HCT116 (cell line): ENCODE results near the gene GARIN1A. TPM values are rescaled to one million over a fixed set of nuclear protein-coding genes. Genes with fewer than 3 reads are reported as not detected.

Source experiments
- ATAC-seq: fragments of 200-7000 bp; cut with Tn5 transposase; 2 replicates; pipeline ENCODE4 v1.9.1; 2020; ENCODE audit warnings: mild to moderate bottlenecking, moderate library complexity
- BruUV-seq: library from RNA; stranded (reverse); fragments of 400-500 nt; replicated peaks from 2 replicates; lab custom pipeline; 2021; lab: Mats Ljungman, UMichigan
- CTCF ChIA-PET: fragments of 300-600 bp; sonication (Branson Sonifier 250); formaldehyde crosslinking; loops from one replicate; lab custom pipeline; 2021; ENCODE audit warnings: antibody characterized with exemption; lab: Charles Lee
- POLR2A ChIA-PET: fragments of 300-600, 350-600 bp; sonication (Branson Sonifier 250); formaldehyde crosslinking; loops from one replicate; lab custom pipeline; 2021; ENCODE audit warnings: antibody characterized with exemption; lab: Charles Lee
- RAD21 ChIA-PET, 2 experiments: fragments of 300-600 bp; sonication (Branson Sonifier 250); formaldehyde crosslinking; loops; one replicate each; lab custom pipeline; 2023; ENCODE audit warnings: low total read pairs in 2 of 2; ENCODE audit not compliant: uncharacterized antibody in 2 of 2, unreplicated experiment in 2 of 2, low non-redundant PET in 1 of 2; lab: Charles Lee
- DNase-seq: peaks from one replicate; pipeline ENCODE4 v3.0.0-alpha.2; 2010; ENCODE audit warnings: low read depth, low spot score
- H2AFZ ChIP-seq: fragments of 200-600 bp; shearing (Covaris generic), sonication (generic); 2 replicates; pipeline ENCODE4 v1.6.1; 2017; ENCODE audit warnings: low read depth, mixed run types, mixed read lengths, antibody characterized with exemption, low read length; ENCODE audit not compliant: poor library complexity, severe bottlenecking
- H3K27ac ChIP-seq: 2 replicates; pipeline ENCODE4 v1.5.1; 2012; ENCODE audit warnings: low read depth, low read length
- H3K27me3 ChIP-seq: fragments of 200-600 bp; sonication (generic); 2 replicates; pipeline ENCODE4 v1.6.1; 2016; ENCODE audit warnings: mixed run types, low read length, mixed read lengths; ENCODE audit not compliant: insufficient read depth
- H3K36me3 ChIP-seq, 2 experiments: fragments of 200-500 bp in 1 of 2; fragments of 200-600 bp in 1 of 2; sonication (Bioruptor generic) in 1 of 2; sonication (generic) in 1 of 2; 2 replicates each; pipeline versions ENCODE4 v1.5.1 to v1.6.1; 2014 to 2016; ENCODE audit warnings: low read length in 2 of 2, inconsistent platforms in 1 of 2, mixed read lengths in 1 of 2, mixed run types in 1 of 2; ENCODE audit not compliant: insufficient read depth in 2 of 2, control insufficient read depth in 1 of 2
- H3K4me1 ChIP-seq, 2 experiments: fragments of 200-600 bp in 1 of 2; sonication (generic) in 1 of 2; 2 replicates each; pipeline versions ENCODE4 v1.5.1 to v1.6.1; 2012 to 2017; ENCODE audit warnings: low read length in 2 of 2, inconsistent platforms in 1 of 2, mild to moderate bottlenecking in 1 of 2, mixed read lengths in 1 of 2, mixed run types in 1 of 2, moderate library complexity in 1 of 2; ENCODE audit not compliant: insufficient read depth in 2 of 2, control insufficient read depth in 1 of 2
- H3K4me2 ChIP-seq: fragments of 200-600 bp; sonication (generic); 2 replicates; pipeline ENCODE4 v1.6.1; 2017; ENCODE audit warnings: mixed run types, low read length, mixed read lengths
- H3K4me3 ChIP-seq, 2 experiments: fragments of 200-600 bp in 1 of 2; sonication (generic) in 1 of 2; replicated peaks in 1 of 2; 2 replicates each; pipeline ENCODE4 v1.5.1; 2011 to 2016; ENCODE audit warnings: low read length in 2 of 2, control low read depth in 1 of 2, low read depth in 1 of 2, mild to moderate bottlenecking in 1 of 2, mixed read lengths in 1 of 2, mixed run types in 1 of 2
- H3K79me2 ChIP-seq: fragments of 200-600 bp; sonication (generic); 2 replicates; pipeline ENCODE4 v1.6.1; 2017; ENCODE audit warnings: mild to moderate bottlenecking, mixed run types, low read length, moderate library complexity, mixed read lengths; ENCODE audit not compliant: insufficient read depth
- H3K9ac ChIP-seq: fragments of 200-600 bp; sonication (generic); 2 replicates; pipeline ENCODE4 v1.6.1; 2016; ENCODE audit warnings: low read length, mixed read lengths
- H3K9me2 ChIP-seq: fragments of 200-600 bp; sonication (generic), shearing (Covaris generic); 2 replicates; pipeline ENCODE4 v1.6.1; 2017; ENCODE audit warnings: mixed run types, mild to moderate bottlenecking, moderate library complexity; ENCODE audit not compliant: insufficient read depth
- H3K9me3 ChIP-seq, 2 experiments: fragments of 200-500 bp in 1 of 2; fragments of 200-600 bp in 1 of 2; sonication (Bioruptor generic) in 1 of 2; sonication (generic) in 1 of 2; 2 replicates each; pipeline ENCODE4 v1.6.1; 2014 to 2017; ENCODE audit warnings: low read length in 2 of 2, mixed read lengths in 2 of 2, inconsistent platforms in 1 of 2, low read depth in 1 of 2, mild to moderate bottlenecking in 1 of 2, mixed run types in 1 of 2, moderate library complexity in 1 of 2; ENCODE audit not compliant: control insufficient read depth in 1 of 2, insufficient read depth in 1 of 2
- H4K20me1 ChIP-seq: fragments of 200-600 bp; sonication (generic), shearing (Covaris generic); 2 replicates; pipeline ENCODE4 v1.6.1; 2017; ENCODE audit warnings: mixed run types, mild to moderate bottlenecking, moderate library complexity; ENCODE audit not compliant: insufficient read depth
- EGR1 ChIP-seq: IDR thresholded peaks from 2 replicates; pipeline ENCODE4 v1.6.1; 2012; ENCODE audit warnings: low read depth
- EZH2phosphoT487 ChIP-seq: fragments of 200-600 bp; IDR thresholded peaks from 2 replicates; pipeline ENCODE4 v1.6.1; 2018; ENCODE audit warnings: antibody characterized with exemption, borderline replicate concordance
- POLR2AphosphoS5 ChIP-seq: IDR thresholded peaks from 2 replicates; pipeline ENCODE4 v1.6.1; 2011; ENCODE audit warnings: mild to moderate bottlenecking, low read depth, low read length, moderate library complexity
- RAD21 ChIP-seq: IDR thresholded peaks from 2 replicates; pipeline ENCODE4 v1.6.1; 2012; ENCODE audit warnings: low read depth, mild to moderate bottlenecking
- SIN3A ChIP-seq: IDR thresholded peaks from 2 replicates; pipeline ENCODE4 v1.6.1; 2012; ENCODE audit warnings: low read depth
- SP1 ChIP-seq: IDR thresholded peaks from 2 replicates; pipeline ENCODE4 v1.6.1; 2012; ENCODE audit warnings: low read depth
- SRF ChIP-seq: IDR thresholded peaks from 2 replicates; pipeline ENCODE4 v1.6.1; 2012; ENCODE audit warnings: low read depth
- TCF7L2 ChIP-seq: IDR thresholded peaks from 2 replicates; pipeline ENCODE4 v1.7.0; 2011; ENCODE audit warnings: borderline replicate concordance, inconsistent platforms; ENCODE audit not compliant: insufficient read depth, insufficient read length; ENCODE audit errors: extremely low read depth
- YY1 ChIP-seq: IDR thresholded peaks from 2 replicates; pipeline ENCODE4 v1.6.1; 2011; ENCODE audit warnings: low read length, low read depth, moderate library complexity, mild to moderate bottlenecking; ENCODE audit not compliant: insufficient replicate concordance; ENCODE audit errors: extremely low read depth
- ZBTB33 ChIP-seq: IDR thresholded peaks from 2 replicates; pipeline ENCODE4 v1.6.1; 2011; ENCODE audit warnings: mild to moderate bottlenecking, low read length, moderate library complexity; ENCODE audit not compliant: insufficient replicate concordance; ENCODE audit errors: extremely low read depth
- ZNF274 ChIP-seq: fragments of 200-500 bp; sonication (Bioruptor generic); IDR thresholded peaks from 2 replicates; pipeline ENCODE4 v1.6.1; 2014; ENCODE audit warnings: mild to moderate bottlenecking, low read depth, low read length, inconsistent platforms
- intact Hi-C: fragments of 100-400 bp; cut with micrococcal nuclease; formaldehyde crosslinking; loops from 2 replicates; pipeline ENCODE4 v1.10.0; 2022
- total RNA-seq: library from RNA; stranded (reverse); gene quantifications from one replicate; pipeline ENCODE4 v1.2.1, GENCODE V29; 2021; ENCODE audit not compliant: unreplicated experiment
- TF ChIP-seq, protein P1 (sequence below): IDR thresholded peaks from 2 replicates; pipeline ENCODE4 v1.6.1; 2012; ENCODE audit warnings: low read depth
- TF ChIP-seq, protein P2 (sequence below), 3 experiments: fragments of 200-600 bp in 1 of 3; sonication (generic) in 1 of 3; IDR thresholded peaks in 2 of 3; conservative IDR thresholded peaks in 1 of 3; 2 replicates each; pipeline ENCODE4 v1.5.1; 2012 to 2017; ENCODE audit warnings: low read depth in 2 of 3, low read length in 2 of 3, antibody characterized with exemption in 1 of 3, borderline replicate concordance in 1 of 3, control low read depth in 1 of 3, mild to moderate bottlenecking in 1 of 3, mixed read lengths in 1 of 3, mixed run types in 1 of 3, moderate library complexity in 1 of 3; ENCODE audit not compliant: insufficient read depth in 1 of 3
- TF ChIP-seq, protein P3 (sequence below): IDR thresholded peaks from 2 replicates; pipeline ENCODE4 v1.6.1; 2012
- TF ChIP-seq, protein P4 (sequence below): IDR thresholded peaks from 2 replicates; pipeline ENCODE4 v1.6.1; 2012

The GARIN1A gene
- total RNA-seq, 1 experiment from 2014 or later = 0.49 TPM

GRCh38 chr7:128676665-128677064 lies 4.6 kb downstream of the GARIN1A start:
- Histone ChIP-seq H3K36me3 (no peaks in the 10 kb centered on the region), H4K20me1 (no peaks in the 10 kb centered on the region), H3K4me2 (no peak overlapping the region), H3K4me3 (no peak overlapping the region), H2AFZ (no peak overlapping the region), H3K27ac (no peak overlapping the region), H3K4me1 (peaks cover 0 to 2% of the 10 kb centered on the region in 2 experiments; a peak in 1 of 4 replicates), H3K9ac (no peak overlapping the region), H3K79me2 (no peaks in the 10 kb centered on the region), H3K27me3 (no peaks in the 10 kb centered on the region; the same call in 1 of the 2 replicates), H3K9me3 (no peaks in the 10 kb centered on the region), H3K9me2 (no peaks in the 10 kb centered on the region)
- DNase-seq = no peak
- no peak for ATAC-seq
- POLR2A ChIA-PET = no interaction called here
- CTCF ChIA-PET = no interaction called here
- BruUV-seq = no TSS peak
- RAD21 ChIA-PET = no interaction called here
- TF ChIP-seq SRF (no peak), ZBTB33 (no peak), EZH2phosphoT487 (no peak), TCF7L2 (no peak), SP1 (no peak), SIN3A (no peak), POLR2AphosphoS5 (no peak), EGR1 (no peak), YY1 (no peak), ZNF274 (no peak), RAD21 (no peak)
- TF ChIP-seq, protein P1, sequence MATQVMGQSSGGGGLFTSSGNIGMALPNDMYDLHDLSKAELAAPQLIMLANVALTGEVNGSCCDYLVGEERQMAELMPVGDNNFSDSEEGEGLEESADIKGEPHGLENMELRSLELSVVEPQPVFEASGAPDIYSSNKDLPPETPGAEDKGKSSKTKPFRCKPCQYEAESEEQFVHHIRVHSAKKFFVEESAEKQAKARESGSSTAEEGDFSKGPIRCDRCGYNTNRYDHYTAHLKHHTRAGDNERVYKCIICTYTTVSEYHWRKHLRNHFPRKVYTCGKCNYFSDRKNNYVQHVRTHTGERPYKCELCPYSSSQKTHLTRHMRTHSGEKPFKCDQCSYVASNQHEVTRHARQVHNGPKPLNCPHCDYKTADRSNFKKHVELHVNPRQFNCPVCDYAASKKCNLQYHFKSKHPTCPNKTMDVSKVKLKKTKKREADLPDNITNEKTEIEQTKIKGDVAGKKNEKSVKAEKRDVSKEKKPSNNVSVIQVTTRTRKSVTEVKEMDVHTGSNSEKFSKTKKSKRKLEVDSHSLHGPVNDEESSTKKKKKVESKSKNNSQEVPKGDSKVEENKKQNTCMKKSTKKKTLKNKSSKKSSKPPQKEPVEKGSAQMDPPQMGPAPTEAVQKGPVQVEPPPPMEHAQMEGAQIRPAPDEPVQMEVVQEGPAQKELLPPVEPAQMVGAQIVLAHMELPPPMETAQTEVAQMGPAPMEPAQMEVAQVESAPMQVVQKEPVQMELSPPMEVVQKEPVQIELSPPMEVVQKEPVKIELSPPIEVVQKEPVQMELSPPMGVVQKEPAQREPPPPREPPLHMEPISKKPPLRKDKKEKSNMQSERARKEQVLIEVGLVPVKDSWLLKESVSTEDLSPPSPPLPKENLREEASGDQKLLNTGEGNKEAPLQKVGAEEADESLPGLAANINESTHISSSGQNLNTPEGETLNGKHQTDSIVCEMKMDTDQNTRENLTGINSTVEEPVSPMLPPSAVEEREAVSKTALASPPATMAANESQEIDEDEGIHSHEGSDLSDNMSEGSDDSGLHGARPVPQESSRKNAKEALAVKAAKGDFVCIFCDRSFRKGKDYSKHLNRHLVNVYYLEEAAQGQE = no peak
- TF ChIP-seq, protein P2, sequence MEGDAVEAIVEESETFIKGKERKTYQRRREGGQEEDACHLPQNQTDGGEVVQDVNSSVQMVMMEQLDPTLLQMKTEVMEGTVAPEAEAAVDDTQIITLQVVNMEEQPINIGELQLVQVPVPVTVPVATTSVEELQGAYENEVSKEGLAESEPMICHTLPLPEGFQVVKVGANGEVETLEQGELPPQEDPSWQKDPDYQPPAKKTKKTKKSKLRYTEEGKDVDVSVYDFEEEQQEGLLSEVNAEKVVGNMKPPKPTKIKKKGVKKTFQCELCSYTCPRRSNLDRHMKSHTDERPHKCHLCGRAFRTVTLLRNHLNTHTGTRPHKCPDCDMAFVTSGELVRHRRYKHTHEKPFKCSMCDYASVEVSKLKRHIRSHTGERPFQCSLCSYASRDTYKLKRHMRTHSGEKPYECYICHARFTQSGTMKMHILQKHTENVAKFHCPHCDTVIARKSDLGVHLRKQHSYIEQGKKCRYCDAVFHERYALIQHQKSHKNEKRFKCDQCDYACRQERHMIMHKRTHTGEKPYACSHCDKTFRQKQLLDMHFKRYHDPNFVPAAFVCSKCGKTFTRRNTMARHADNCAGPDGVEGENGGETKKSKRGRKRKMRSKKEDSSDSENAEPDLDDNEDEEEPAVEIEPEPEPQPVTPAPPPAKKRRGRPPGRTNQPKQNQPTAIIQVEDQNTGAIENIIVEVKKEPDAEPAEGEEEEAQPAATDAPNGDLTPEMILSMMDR (IDR thresholded peaks at IDR 0.05 in 2 of 3, conservative IDR thresholded peaks at IDR 0.05 in 1 of 3; ENCODE audit: borderline replicate concordance in 1 of 3, insufficient read depth in 1 of 3, low read depth in 2 of 3, low read length in 2 of 3) = no peak
- TF ChIP-seq, protein P3, sequence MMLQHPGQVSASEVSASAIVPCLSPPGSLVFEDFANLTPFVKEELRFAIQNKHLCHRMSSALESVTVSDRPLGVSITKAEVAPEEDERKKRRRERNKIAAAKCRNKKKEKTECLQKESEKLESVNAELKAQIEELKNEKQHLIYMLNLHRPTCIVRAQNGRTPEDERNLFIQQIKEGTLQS = no peak
- TF ChIP-seq, protein P4, sequence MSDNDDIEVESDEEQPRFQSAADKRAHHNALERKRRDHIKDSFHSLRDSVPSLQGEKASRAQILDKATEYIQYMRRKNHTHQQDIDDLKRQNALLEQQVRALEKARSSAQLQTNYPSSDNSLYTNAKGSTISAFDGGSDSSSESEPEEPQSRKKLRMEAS = no peak
- intact Hi-C loops = no loop called here
